NOMO-1 treated with dmso at 0.1 percent for 144 hours (cell line): ENCODE data around the gene PRMT1.

Experiments used
- DNase-seq: peaks from one replicate; lab custom pipeline; 2025; ENCODE audit not compliant: unreplicated experiment; lab: John Stamatoyannopoulos, UW

PRMT1 gene

GRCh38 chr19:49687566-49688316, 10.7 kb downstream of the PRMT1 start:
- no peak for DNase-seq

GRCh38 chr19:49688531-49689132, 11.6 kb downstream of the PRMT1 start:
- DNase-seq: no peak

DNA sequence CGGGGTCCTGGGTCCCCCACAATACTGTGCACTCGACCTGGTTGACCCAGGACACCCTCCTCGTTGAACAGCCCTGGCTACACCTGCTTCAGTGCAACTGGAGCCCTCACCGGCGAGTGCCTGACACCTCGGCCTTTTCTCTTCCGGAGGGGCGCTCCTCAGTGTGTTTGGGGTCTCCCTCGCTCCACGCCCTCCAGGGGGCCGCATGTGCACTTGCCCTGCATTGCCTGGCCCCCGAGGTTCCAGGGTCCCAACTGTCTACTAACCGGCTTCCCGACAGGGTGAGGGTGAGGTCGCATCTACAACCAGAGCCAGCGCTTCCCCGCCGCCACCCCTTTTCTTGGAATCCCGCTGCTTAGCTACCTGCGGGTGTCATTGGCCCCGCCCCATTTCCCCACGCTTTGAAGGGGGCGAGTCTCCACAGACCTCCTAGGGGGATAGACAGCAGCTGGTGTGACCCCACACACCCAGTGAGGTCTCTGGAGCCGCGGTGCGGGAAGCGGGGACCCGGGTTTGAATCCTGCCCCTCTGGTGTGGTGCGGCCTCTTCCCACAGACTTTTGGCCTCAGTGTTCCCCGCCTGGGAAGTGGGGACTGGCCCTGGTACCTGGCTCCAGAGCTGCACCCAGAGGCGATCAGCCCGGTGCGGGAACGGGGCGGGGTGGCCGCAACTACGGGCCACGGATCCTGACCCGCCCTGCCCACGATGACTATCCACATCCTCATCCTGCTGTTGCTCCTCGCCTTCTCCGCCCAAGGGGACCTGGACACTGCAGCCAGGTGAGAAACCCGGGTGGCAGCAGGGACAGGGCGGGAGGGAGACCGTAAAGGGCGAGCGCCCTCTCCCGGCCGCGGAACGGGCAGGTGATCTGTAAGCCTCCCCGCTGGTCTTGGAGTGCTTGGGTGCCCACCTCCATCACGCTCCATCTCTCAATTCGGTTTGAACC, 12.3 kb downstream of the PRMT1 start, which contains the start of gene ADM5:
Gene ADM5 (plus strand): TSS at position 462 of the 946 bp plus-strand sequence. CDS start 244 bp downstream, at position 706.
- no peak for DNase-seq

DNA sequence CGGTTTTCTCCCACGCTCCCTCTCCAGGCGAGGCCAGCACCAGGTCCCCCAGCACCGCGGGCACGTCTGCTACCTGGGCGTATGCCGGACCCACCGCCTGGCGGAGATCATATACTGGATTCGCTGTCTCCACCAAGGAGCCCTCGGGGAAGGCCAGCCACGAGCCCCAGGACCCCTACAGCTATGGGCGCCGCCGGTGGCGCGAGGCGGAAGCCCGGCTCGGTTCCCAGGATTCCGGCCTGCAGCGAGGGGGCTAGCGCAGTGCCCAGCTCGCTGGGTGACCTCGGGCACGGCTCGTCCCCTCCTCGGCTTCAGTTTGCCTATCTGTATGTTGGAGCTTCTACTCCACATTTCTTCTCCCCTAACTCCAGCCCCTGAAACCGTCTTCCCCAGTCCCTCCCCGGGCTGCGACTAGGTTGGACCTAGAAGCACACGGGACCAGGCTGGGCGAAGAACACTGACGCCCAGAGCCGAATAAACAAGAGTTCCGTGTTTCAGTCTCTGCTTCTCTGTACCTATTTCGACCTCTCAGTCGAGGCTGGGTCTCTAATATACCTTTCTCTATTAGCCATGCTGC, 13.1 kb downstream of the PRMT1 start:
- DNase-seq: no peak

DNA sequence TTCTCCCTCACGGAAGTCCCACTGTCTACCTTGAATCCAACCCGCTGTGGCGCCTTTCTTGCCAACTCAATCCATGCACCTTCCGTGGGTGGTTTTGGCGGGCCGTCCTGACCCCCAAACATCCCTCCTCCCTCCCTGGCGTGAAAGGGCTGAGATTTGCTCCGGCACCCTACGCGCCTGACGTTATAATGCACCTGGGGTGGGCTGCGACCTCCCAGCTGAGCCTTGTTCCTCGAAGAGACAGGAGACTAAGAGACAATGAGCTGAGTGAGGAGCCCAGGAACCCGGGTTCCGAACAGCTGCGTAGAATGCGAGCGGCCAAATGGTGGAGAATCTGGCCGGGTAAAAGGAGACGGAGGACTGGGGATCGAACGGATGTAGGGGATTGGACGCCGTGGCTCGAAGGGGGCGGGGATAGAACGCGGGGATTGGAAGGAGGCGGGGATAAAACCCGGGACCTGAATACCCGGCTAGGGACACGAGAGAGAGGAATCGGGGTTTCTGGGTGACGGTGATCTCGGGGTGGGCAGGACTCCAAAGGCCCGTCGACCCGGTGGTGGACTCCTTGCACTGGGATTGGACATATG, 13.7 kb downstream of the PRMT1 start, which contains the start of gene CPT1C:
Gene CPT1C (plus strand): TSS at position 461 of the 587 bp plus-strand sequence. CDS start 1,137 bp downstream, outside the sequence.
- no peak for DNase-seq

DNA sequence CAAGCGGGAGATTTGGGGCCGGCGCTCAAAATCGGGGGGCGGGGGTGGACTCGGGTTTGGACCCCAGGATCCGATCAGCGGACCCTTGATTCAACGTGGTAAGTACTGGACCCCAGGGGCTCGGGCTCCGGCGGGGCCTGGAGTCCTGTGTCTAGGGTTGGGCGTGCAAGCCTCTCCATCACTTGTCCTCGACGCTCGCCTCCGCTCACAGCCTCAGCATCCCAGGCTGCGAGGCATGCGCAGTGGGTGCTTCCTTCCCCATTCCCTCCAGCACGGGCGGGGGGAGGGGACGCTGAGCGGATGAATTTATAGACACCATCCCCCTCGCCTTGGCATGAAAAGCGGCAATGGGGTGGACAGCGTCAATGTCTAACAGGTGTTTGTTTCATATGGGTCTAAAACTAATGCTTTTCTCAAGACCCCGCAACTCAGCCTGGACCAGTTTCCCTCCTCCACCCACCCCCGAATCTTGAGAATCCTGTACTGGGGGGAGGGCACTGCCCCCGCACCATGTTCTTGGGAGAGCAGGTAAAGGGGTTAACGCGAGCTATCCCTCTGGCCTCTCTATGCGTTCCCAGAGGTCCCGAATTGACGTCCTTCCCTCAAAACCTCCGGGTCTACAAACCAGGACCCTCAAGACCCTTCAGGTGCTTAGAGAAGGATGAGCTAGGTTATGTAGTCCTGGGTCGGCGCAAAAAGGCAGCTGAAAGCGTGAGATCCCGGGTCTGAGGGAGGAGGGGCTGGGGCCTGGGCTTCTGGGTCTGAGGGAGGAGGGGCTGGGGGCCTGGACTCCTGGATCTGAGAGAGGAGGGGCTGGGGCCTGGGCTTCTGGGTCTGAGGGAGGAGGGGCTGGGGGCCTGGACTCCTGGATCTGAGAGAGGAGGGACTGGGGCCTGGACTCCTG, 14.4 kb downstream of the PRMT1 start:
- no peak for DNase-seq

- DNase-seq: no peak
These were observed 15.1 kb downstream of the PRMT1 start for GRCh38 chr19:49692147-49692506.

DNA sequence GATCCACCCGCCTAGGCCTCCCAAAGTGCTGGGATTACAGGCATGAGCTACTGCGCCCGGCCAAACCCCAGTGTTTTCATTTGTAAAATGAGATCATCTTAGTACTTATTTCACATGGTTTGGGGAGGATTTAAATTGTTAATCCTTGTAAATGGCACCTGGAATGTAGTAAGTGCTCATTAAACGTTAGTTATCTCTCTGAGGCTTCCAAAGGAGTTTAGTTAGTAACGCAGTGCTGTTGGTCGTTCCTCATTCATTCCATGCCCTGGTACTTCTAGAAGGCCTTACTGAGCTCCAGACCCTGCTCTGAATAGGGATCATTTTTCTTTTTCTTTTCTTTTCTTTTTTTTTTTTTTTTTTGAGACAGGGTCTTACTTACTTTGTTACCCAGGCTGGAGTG, 19.0 kb downstream of the PRMT1 start:
- DNase-seq: no peak

- DNase-seq: no peak
These were observed 19.8 kb downstream of the PRMT1 start for GRCh38 chr19:49696865-49697264.

- DNase-seq: no peak
These were observed 22.3 kb downstream of the PRMT1 start for GRCh38 chr19:49699364-49699763.

- DNase-seq: no peak
These were observed 23.5 kb downstream of the PRMT1 start for GRCh38 chr19:49700563-49700962.

DNA sequence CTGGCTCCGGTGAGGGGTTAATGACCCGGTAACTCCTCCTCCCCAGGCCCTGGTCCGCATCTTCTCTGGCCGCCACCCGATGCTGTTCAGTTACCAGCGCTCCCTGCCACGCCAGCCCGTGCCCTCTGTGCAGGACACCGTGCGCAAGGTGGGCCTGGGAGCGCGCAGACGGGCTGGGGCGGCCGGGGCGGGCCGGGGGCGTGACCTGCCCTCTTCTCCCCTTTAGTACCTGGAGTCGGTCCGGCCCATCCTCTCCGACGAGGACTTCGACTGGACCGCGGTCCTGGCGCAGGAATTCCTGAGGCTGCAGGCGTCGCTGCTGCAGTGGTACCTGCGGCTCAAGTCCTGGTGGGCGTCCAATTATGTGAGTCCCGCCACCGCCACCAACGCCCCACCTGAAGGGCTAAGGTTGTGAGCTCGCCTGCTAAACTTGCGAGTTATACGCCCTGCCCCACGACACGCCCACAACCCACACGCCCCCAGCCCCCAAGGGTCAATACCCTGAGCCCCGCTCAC, 24.3 kb downstream of the PRMT1 start:
- DNase-seq: no peak

DNA sequence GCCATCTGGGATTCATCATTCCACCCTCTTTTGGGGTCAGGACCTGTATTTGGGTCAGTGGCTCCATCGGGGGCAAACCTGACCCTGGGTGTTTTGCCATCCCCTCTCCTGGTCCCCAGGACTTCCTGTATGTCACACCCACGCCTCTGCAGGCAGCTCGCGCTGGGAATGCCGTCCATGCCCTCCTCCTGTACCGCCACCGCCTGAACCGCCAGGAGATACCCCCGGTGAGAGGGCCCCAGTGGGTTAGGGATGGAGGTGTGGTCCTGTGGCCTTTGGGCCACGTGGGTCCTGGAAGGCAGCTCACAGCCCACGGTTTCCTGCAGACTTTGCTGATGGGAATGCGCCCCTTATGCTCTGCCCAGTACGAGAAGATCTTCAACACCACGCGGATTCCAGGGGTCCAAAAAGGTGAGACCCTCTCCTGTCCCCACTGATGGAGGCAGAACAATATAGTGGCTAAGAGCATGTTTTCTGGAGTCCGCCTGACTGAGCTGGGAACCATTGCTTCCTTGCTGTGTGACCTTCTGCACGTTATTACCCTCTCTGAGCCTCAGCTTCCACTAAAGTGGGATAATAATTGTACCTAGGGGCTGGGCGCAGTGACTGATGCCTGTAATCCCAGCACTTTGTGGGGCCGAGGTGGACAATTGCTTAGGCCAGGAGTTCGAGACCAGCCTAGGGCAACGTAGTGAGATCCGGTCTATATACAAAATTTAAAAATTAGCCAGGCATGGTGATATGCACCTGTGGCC, 28.0 kb downstream of the PRMT1 start:
- DNase-seq: no peak

DNA sequence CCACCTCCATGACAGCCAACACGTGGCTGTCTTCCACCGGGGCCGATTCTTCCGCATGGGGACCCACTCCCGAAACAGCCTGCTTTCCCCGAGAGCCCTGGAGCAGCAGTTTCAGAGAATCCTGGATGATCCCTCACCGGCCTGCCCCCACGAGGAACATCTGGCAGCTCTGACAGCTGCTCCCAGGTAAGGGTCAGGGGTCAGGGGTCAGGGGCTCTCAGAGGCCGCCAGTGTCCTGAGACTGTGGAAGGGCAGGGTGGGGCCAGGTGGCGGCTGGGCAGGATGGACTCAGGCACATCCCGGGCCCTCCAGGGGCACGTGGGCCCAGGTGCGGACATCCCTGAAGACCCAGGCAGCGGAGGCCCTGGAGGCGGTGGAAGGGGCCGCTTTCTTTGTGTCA, 28.8 kb downstream of the PRMT1 start:
- no peak for DNase-seq

DNA sequence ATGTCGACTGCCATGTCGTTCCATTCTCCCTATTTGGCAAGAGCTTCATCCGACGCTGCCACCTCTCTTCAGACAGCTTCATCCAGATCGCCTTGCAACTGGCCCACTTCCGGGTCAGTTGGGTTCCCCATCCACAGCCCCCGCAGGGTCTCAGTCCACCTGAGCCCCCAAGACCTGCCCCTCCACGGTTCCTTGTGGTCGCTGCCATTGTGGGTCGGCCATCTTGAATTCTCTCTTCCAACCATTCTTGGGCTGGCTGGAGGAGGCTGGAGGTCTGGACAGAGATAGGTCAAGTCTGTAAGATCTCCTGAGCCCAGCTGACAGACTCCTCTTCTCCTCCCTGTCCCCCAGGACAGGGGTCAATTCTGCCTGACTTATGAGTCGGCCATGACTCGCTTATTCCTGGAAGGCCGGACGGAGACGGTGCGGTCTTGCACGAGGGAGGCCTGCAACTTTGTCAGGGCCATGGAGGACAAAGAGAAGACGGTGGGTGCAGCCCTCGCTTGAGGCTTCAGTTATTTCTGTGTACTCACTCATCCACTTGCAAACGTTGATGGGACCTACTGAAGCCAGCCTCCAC, 33.4 kb downstream of the PRMT1 start:
- DNase-seq: no peak

- DNase-seq: no peak
These were observed 35.4 kb downstream of the PRMT1 start for GRCh38 chr19:49712397-49712859.

- DNase-seq: no peak
These were observed 36.3 kb downstream of the PRMT1 start for GRCh38 chr19:49713236-49713845.

DNA sequence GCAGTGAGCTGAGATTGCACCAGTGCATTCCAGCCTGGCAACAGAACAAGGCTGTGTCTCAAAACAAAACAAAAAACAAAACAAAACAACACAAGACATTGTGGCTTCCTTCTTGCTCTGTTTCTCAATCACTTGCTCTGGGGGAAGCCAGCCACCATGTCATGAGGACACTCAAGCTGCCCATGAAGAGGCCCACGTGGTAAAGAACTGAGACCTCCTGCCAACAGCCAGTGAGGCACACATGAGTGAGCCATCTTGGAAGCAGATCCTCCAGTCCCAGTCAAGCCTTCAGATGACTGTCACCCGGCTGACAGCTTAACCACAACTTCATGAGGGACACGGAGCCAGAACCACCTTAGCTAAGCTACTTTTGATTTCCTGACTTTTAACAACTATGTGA, 39.1 kb downstream of the PRMT1 start:
- no peak for DNase-seq
